ENCODE measurements around the gene ATP6V1B1. TPM values are rescaled to one million over a fixed set of nuclear protein-coding genes. Genes with fewer than 3 reads are reported as not detected.

The ATP6V1B1 gene
- total and polyA plus RNA-seq, 2 experiments from 2014 or later, result not detected

DNA sequence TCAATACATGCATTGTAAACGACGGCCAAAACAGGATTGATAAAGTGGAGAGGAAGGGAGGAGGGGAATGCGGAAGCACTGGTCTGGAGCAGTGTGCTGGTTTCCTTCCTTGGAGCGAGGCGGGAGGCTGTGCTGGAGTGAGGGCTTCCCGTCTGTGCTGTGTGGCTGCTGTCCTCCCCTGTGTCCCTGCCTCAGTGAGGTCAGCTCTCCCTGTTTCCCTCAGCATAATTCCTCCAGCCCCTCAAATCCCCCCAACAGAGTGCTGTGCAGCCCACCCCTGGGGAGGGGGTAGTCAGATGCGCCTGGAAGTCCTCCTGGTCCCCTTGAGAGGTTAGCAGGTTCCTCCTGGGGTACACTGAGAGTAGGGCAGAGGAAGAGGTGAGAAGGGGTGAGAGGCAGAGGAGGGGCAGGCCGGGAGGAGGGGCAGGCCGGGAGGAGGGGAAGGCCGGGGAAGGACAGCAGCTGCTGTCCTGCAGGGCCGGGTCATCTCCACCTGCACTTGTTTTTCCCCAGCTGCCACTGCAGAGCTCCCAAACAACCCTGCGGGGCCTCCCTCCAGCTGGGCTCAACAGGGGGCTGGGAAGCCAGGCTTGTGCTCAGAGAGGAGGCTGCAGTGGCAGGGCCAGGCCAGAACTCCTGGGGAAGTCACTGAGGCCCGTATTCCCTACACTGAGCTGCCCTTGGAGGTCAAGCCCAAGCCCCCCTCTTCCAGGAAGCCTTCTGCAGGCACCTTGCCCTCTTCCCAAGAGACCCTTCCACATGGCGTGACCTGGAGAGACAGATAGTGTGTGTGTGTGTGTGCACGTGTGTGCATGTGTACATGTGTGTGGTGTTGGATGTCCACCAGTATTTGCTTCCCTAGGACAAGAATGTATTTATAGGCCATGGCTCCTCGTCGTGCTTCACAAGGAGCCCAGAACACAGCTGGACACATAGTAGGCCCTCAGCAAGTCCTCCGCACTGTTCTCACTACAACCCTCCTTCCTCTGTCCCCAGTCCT, 13.2 kb upstream of the ATP6V1B1 start:
- Mint-ChIP-seq H3K4me1 (peaks cover 15% of the 10 kb centered on the region), H3K4me3 (no peak overlapping the region; the same call in 2 of the 3 replicates), H3K36me3 (ENCODE audit: low read depth) (no peaks in the 10 kb centered on the region; the same call in 2 of the 3 replicates), H3K27ac (no peak overlapping the region), H3K9me3 (no peaks in the 10 kb centered on the region), H3K27me3 (ENCODE audit: insufficient read depth, low read depth, poor library complexity) (peaks cover 15% of the 10 kb centered on the region)
- peaks cover 8% of the 10 kb centered on the region; the same call in 1 of the 2 replicates for H3K27me3 ChIP-seq (ENCODE audit: insufficient read depth)
- no peaks in the 10 kb centered on the region for H3K9me2 ChIP-seq (ENCODE audit: insufficient read depth)
- no peaks in the 10 kb centered on the region for H3K79me2 ChIP-seq (replicated peaks; ENCODE audit: insufficient read depth)
- DNase-seq (ENCODE audit: low spot score) (peak; percentile 34), ATAC-seq (peak; percentile 50)
- H4K20me1 ChIP-seq (replicated peaks; ENCODE audit: insufficient read depth), result no peaks in the 10 kb centered on the region
- H2AFZ ChIP-seq, result peak overlapping the region; percentile 76
- H3F3A ChIP-seq (replicated peaks; ENCODE audit: low read depth), result no peaks in the 10 kb centered on the region
- no peak for TF ChIP-seq CREB1 (CRISPR knock-in tag; IDR thresholded peaks at IDR 0.05; ENCODE audit: low read depth)
- TF ChIP-seq, protein P1, sequence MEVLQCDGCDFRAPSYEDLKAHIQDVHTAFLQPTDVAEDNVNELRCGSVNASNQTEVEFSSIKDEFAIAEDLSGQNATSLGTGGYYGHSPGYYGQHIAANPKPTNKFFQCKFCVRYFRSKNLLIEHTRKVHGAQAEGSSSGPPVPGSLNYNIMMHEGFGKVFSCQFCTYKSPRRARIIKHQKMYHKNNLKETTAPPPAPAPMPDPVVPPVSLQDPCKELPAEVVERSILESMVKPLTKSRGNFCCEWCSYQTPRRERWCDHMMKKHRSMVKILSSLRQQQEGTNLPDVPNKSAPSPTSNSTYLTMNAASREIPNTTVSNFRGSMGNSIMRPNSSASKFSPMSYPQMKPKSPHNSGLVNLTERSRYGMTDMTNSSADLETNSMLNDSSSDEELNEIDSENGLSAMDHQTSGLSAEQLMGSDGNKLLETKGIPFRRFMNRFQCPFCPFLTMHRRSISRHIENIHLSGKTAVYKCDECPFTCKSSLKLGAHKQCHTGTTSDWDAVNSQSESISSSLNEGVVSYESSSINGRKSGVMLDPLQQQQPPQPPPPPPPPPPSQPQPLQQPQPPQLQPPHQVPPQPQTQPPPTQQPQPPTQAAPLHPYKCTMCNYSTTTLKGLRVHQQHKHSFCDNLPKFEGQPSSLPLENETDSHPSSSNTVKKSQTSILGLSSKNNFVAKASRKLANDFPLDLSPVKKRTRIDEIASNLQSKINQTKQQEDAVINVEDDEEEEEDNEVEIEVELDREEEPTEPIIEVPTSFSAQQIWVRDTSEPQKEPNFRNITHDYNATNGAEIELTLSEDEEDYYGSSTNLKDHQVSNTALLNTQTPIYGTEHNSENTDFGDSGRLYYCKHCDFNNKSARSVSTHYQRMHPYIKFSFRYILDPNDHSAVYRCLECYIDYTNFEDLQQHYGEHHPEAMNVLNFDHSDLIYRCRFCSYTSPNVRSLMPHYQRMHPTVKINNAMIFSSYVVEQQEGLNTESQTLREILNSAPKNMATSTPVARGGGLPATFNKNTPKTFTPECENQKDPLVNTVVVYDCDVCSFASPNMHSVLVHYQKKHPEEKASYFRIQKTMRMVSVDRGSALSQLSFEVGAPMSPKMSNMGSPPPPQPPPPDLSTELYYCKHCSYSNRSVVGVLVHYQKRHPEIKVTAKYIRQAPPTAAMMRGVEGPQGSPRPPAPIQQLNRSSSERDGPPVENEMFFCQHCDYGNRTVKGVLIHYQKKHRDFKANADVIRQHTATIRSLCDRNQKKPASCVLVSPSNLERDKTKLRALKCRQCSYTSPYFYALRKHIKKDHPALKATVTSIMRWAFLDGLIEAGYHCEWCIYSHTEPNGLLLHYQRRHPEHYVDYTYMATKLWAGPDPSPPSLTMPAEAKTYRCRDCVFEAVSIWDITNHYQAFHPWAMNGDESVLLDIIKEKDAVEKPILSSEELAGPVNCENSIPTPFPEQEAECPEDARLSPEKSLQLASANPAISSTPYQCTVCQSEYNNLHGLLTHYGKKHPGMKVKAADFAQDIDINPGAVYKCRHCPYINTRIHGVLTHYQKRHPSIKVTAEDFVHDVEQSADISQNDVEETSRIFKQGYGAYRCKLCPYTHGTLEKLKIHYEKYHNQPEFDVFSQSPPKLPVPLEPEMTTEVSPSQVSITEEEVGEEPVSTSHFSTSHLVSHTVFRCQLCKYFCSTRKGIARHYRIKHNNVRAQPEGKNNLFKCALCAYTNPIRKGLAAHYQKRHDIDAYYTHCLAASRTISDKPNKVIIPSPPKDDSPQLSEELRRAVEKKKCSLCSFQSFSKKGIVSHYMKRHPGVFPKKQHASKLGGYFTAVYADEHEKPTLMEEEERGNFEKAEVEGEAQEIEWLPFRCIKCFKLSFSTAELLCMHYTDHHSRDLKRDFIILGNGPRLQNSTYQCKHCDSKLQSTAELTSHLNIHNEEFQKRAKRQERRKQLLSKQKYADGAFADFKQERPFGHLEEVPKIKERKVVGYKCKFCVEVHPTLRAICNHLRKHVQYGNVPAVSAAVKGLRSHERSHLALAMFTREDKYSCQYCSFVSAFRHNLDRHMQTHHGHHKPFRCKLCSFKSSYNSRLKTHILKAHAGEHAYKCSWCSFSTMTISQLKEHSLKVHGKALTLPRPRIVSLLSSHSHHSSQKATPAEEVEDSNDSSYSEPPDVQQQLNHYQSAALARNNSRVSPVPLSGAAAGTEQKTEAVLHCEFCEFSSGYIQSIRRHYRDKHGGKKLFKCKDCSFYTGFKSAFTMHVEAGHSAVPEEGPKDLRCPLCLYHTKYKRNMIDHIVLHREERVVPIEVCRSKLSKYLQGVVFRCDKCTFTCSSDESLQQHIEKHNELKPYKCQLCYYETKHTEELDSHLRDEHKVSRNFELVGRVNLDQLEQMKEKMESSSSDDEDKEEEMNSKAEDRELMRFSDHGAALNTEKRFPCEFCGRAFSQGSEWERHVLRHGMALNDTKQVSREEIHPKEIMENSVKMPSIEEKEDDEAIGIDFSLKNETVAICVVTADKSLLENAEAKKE (CRISPR knock-in tag; IDR thresholded peaks at IDR 0.05), result no peak
- TF ChIP-seq POLR2AphosphoS5 (IDR thresholded peaks at IDR 0.05; ENCODE audit: low read depth), result no peak
- no peak for TF ChIP-seq ZNF114 (CRISPR knock-in tag; IDR thresholded peaks at IDR 0.05)
- no peak for TF ChIP-seq EZH2 (IDR thresholded peaks at IDR 0.05; ENCODE audit: low read depth, unreplicated experiment)
- TF ChIP-seq JUNB (IDR thresholded peaks at IDR 0.05; ENCODE audit: unreplicated experiment), result no peak
- no peak for TF ChIP-seq ETS1 (IDR thresholded peaks at IDR 0.05)
- TF ChIP-seq EZH2phosphoT487 (IDR thresholded peaks at IDR 0.05; ENCODE audit: unreplicated experiment), result no peak
- TF ChIP-seq STAT1 (IDR thresholded peaks at IDR 0.05; ENCODE audit: unreplicated experiment), result no peak
- TF ChIP-seq ZNF331 (CRISPR knock-in tag; IDR thresholded peaks at IDR 0.05; ENCODE audit: low read depth), result no peak
- TF ChIP-seq NANOG (IDR thresholded peaks at IDR 0.05; ENCODE audit: borderline replicate concordance), result no peak
- TF ChIP-seq, protein P2, sequence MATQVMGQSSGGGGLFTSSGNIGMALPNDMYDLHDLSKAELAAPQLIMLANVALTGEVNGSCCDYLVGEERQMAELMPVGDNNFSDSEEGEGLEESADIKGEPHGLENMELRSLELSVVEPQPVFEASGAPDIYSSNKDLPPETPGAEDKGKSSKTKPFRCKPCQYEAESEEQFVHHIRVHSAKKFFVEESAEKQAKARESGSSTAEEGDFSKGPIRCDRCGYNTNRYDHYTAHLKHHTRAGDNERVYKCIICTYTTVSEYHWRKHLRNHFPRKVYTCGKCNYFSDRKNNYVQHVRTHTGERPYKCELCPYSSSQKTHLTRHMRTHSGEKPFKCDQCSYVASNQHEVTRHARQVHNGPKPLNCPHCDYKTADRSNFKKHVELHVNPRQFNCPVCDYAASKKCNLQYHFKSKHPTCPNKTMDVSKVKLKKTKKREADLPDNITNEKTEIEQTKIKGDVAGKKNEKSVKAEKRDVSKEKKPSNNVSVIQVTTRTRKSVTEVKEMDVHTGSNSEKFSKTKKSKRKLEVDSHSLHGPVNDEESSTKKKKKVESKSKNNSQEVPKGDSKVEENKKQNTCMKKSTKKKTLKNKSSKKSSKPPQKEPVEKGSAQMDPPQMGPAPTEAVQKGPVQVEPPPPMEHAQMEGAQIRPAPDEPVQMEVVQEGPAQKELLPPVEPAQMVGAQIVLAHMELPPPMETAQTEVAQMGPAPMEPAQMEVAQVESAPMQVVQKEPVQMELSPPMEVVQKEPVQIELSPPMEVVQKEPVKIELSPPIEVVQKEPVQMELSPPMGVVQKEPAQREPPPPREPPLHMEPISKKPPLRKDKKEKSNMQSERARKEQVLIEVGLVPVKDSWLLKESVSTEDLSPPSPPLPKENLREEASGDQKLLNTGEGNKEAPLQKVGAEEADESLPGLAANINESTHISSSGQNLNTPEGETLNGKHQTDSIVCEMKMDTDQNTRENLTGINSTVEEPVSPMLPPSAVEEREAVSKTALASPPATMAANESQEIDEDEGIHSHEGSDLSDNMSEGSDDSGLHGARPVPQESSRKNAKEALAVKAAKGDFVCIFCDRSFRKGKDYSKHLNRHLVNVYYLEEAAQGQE (IDR thresholded peaks at IDR 0.05; ENCODE audit: unreplicated experiment), result no peak
- TF ChIP-seq, protein P3, sequence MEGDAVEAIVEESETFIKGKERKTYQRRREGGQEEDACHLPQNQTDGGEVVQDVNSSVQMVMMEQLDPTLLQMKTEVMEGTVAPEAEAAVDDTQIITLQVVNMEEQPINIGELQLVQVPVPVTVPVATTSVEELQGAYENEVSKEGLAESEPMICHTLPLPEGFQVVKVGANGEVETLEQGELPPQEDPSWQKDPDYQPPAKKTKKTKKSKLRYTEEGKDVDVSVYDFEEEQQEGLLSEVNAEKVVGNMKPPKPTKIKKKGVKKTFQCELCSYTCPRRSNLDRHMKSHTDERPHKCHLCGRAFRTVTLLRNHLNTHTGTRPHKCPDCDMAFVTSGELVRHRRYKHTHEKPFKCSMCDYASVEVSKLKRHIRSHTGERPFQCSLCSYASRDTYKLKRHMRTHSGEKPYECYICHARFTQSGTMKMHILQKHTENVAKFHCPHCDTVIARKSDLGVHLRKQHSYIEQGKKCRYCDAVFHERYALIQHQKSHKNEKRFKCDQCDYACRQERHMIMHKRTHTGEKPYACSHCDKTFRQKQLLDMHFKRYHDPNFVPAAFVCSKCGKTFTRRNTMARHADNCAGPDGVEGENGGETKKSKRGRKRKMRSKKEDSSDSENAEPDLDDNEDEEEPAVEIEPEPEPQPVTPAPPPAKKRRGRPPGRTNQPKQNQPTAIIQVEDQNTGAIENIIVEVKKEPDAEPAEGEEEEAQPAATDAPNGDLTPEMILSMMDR (conservative IDR thresholded peaks at IDR 0.05; ENCODE audit: low read depth in 2 of 2), result no peak
- H3K27ac ChIP-seq (ENCODE audit: low read depth), result no peak overlapping the region
- no peaks in the 10 kb centered on the region for H3K36me3 ChIP-seq (ENCODE audit: insufficient read depth)
- H3K4me3 ChIP-seq, result no peak overlapping the region
- H3K4me1 ChIP-seq (ENCODE audit: insufficient read depth), result peaks cover 4% of the 10 kb centered on the region; the same call in 1 of the 2 replicates
- no peak overlapping the region for H3K4me2 ChIP-seq
